Measurements from ENCODE around the gene IQSEC3. TPM values are rescaled to one million over a fixed set of nuclear protein-coding genes. Genes with fewer than 3 reads are reported as not detected.

Gene IQSEC3
- total RNA-seq, 1 donor from 2014 or later = 0.10 TPM

DNA sequence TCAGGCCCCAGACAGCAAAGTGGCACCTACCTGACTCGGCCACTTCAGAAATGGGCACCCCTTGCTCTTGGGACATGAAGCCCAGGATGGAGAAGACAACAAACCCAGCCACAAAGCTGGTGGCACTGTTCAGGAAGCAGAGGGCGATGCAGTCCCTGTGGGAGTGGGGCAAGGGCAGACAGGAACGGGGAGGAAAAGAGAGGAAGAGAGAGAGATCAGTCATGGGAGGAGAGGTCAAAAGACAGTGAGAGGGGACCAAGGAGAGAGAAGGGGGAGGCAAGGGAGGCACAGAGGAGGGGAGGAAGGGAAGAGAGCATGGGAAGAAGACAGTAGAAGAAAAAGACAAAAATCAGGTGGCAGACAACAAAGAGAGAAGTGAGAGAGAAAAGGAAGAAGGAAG lies 130.8 kb downstream of the IQSEC3 start:
- no peak for DNase-seq (ENCODE audit: low read depth)

GRCh38 chr12:197911-198695 lies 131.5 kb downstream of the IQSEC3 start:
- no peak for DNase-seq (ENCODE audit: low read depth)

GRCh38 chr12:198705-199104 lies 132.1 kb downstream of the IQSEC3 start:
- DNase-seq (ENCODE audit: low read depth) = no peak

GRCh38 chr12:201361-201760 lies 134.8 kb downstream of the IQSEC3 start:
- DNase-seq (ENCODE audit: low read depth) = no peak

DNA sequence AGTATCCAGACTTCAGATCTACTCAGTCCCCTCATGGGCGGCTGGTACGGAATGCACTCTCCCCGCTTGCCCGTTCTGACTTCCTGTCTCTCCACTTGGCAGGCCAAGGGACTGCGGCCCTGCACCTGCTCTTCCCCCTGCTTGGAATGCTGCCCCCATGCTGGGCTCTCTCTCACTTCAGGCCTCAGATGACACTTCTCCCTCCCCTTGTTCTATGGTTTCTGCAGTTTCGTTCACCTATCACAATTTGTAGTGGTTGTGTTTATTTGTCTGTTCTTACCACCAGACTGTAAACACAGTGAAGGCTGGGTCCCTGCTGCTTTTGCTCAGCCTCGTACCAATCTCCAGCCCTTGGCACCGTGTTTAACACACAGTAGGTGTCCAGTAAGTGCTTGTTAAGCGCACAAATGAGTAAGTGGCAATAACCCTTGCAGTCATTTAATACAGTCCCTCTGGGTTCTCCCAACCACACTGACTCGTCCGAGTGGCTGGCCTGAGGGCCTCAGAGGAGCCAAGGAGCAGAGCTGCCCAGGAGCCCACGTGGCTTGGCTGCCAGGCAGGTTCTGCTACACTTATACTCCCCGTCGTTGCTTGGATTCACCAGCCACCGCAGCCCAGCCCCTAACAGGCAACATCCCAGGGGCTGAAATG lies 135.6 kb downstream of the IQSEC3 start:
- DNase-seq (ENCODE audit: low read depth) = no peak

- DNase-seq (ENCODE audit: low read depth) = no peak
These were observed 136.5 kb downstream of the IQSEC3 start for GRCh38 chr12:203074-203461.

- DNase-seq (ENCODE audit: low read depth) = no peak
These were observed 137.1 kb downstream of the IQSEC3 start for GRCh38 chr12:203462-204260.

DNA sequence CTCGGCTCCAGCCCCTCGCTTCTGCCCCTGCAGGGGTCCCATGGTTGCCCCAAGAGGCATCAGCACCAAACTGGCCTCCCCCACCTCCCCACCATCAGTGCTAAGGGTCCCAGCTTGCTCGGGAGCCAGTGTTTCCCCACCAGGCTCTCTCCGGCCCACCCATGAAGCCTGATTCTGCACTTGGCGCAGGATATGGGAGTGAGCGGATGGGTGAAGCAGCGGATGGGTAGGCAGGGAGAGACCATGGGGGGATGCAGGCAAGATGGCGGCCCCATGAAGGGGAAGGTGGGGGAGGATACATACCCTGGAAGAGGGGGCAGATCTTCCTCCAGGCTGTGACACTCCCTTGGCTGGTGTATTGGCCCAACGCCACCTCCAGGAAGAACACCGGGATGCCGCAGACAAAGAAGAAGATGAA lies 137.7 kb downstream of the IQSEC3 start:
- no peak for DNase-seq (ENCODE audit: low read depth)

DNA sequence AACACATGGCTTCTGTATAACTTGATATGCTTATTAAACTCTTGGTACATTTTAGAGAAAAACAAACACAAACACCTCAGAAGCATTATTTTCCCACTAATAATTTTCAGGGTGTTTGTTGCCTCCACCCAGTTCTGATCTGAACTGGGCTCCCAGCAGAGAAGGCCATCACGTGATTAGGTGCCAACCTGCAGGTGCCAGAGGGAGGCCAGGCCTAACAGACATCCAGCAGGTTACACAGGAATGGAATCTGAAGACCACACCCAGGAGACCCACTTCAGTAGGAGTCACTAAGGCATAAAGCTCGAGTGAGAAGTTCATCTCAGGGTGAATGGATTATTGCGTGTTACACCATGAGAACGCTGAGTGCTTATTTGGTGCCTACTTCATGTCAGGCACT lies 138.5 kb downstream of the IQSEC3 start:
- DNase-seq (ENCODE audit: low read depth) = no peak

DNA sequence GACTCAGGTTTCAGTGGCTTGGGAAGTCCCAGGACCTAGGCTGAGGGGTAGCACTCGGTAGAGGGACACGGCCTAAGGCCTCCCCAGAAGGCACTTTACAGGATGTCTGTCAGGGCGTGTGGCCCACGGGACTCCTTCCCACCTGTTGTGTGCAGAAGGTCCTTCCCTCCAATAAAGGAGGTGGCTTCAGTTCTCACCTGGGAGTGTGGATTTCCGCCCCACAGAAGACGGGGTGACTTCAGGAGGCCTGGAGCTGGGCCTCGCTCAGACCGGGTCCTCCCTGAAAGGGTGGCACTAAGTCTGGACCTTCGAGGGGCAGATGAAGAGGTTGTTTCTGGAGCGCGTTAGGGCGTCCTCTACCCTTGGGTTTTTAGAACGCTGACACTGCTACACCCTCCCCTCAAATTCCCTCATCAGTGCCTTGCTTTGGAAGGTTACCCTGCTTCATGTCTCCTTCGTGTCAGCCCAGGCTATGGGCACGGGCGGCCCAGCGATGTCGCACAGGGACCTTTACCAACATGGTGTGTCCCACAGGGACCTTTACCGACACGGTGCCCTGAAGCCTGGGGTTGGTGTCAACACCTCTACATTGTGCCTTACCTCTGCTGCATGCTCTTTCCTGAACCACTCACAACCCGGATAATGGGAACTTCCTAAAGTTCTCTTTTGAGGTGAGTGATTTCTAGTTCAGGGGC lies 140.3 kb downstream of the IQSEC3 start:
- DNase-seq (ENCODE audit: low read depth) = no peak

- no peak for DNase-seq (ENCODE audit: low read depth)
These were observed 141.2 kb downstream of the IQSEC3 start for GRCh38 chr12:207804-208203.

DNA sequence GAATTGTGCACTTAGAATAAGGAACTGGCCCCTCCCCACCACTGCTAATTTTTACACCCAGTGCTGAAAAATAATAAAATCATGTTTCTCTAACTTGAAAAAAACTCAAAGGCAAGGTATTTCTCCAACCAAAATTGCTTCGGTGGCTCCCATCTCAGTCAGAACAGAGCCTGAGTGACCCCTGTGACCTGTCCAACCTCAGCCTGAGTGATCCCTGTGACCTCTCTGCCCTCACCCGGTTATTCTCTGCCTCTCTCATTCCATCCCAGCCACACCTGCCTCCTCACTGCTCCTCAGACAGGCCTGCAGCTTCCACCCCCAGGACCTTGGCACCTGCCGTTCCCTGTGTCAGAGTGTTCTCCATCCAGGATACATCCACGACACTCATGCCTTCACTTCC lies 142.2 kb downstream of the IQSEC3 start:
- no peak for DNase-seq (ENCODE audit: low read depth)

- DNase-seq (ENCODE audit: low read depth) = peak; percentile 72
These were observed 142.7 kb downstream of the IQSEC3 start for GRCh38 chr12:209246-209645.

DNA sequence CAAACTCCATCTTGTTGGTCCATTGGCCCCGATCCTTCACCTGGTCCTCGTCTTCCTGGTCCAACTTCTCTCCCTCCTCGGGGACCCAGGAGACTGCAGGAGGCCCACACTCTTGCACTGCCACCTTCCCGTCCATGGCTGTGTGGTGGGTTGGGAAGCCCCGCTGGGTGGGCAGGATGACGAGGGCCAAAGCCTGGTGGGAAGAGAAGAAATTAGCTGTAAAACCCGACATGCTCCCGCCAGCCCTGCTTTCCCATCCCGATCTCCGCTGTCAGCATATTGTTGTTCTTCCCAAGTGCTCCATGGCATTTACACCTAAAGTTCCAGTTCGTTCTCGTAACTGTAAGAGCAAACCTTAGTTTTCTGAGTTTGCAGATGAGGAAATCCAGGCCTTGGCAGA lies 143.3 kb downstream of the IQSEC3 start:
- DNase-seq (ENCODE audit: low read depth) = no peak

DNA sequence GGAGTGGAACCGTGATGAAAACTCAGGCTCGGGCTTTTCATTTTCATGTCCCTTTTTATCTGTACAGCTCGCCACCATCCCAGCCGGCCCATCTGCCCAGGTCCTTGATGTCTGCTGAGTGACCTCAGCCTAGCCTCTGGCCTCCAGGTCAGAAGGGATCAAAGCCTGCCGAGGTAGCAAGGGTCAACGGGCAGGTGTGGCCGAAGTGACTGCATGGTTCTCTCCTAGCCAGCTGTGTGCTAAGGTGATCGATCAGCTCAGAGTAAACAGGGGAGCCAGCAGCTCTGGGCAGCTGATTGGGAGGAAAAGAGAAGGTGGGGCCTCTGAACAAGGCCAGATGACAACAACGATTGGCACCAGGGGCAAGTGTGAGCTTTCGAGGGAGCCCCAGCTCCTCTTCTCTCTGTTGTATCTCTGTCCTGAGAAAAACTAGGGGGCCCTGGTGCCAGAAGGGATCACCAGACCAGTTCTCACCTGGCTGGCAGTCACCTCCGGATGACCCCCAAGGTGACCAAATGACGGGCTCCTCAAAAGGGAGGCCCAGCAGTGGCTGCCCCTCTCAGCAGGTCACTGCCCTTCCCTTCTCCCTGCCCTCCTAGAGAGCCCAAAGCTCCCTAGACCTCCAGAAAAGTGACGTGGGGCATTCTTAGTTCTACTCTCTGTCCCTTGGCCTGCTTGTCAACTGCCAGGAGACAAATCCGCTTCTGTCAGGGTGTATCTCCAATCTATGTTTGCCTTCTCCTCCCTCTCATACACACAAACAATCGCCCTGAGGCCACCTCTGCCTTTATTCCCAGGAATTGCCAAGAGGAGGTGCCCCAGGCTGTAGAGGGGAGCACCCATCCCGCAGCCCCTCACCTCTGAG lies 143.9 kb downstream of the IQSEC3 start:
- DNase-seq (ENCODE audit: low read depth) = no peak

GRCh38 chr12:211142-211465 lies 144.5 kb downstream of the IQSEC3 start:
- DNase-seq (ENCODE audit: low read depth) = peak; percentile 72

DNA sequence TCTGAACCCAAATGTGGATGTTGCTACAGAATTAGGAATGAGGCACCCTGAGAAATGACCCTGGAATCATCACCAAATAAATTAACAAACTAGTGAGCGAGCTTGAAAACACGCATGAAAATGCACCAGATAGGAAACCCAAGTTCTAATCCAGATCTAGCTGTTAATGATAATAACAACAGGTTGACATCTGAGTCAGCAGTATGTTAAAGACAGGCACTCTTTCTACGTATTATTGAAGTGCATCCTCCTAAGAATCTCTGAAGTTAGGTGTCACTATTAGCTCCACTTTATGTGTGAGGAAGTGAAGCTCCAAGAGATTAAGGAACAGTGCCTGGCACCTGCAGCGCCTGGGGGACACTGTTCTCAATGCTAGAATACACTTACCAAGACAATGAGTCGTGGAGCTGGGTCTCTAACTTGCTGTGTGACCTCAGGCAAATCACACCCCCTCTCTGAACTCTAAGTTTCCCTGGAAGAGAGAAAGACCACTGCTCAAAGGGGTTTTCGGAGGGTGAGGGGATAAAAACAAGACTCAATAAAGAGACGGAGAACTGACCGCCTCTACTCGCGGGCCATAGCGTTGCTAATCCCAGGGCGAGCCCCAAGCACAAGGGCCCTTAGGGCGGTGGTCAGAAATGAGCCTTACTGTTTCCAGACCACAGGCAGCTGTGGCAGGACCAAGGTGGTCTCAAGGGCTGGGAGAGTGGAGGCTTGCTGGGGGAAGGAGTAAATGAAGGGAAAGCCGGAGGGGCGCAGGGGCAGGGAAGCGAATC lies 145.3 kb downstream of the IQSEC3 start:
- no peak for DNase-seq (ENCODE audit: low read depth)

DNA sequence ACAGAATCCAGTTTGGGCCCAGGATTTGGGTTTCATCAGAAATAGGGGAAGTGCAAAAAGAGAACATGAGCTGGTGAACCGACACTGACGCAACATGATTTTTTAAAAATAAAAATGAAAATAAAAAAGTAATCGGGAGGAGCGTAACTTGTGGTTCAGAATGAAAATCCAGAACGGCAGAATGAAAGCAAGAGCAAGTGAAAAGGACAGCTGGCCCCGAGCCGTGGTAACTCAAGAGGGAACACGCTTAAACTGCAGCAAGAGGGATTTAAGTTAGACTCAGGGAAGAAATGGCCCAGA lies 145.8 kb downstream of the IQSEC3 start:
- no peak for DNase-seq (ENCODE audit: low read depth)

DNA sequence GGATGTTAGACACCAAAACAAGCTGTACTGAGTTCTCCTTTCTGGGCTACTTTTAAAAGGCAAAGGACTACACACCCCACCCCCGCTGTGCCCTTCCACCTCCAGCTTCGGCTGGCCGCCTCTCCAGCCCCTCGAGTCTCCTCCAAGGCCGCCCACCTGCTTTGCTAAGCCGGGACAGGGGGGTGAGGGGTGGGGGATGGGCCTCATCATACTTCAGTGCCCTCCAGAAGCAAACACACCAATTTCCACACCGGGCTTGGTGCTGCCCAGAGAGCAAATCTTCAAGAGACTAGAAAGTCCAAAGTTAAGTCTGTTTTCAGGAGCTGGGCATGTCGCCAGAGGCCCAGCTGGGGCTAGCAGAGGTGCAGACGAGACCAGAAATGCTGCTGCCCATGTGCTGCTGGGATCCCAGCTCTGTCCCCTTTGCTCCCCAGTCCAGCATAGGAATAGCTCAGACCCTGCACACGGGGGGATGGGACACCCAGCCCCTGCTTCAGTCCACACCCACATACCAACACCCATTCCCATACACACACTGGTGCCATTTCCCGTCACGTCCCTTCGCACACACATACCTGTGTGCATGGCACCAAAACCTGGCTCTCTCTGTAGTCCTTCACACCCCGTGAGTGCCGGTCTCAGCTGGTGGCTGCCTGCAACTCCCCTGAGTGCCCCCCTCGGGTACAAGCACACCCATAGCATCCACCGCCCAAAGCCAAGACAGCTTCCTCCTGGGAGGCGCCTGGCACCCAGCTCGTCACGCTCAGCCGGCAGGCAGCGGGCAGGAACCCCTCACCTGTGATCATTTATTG lies 146.4 kb downstream of the IQSEC3 start:
- DNase-seq (ENCODE audit: low read depth) = peak; percentile 76

DNA sequence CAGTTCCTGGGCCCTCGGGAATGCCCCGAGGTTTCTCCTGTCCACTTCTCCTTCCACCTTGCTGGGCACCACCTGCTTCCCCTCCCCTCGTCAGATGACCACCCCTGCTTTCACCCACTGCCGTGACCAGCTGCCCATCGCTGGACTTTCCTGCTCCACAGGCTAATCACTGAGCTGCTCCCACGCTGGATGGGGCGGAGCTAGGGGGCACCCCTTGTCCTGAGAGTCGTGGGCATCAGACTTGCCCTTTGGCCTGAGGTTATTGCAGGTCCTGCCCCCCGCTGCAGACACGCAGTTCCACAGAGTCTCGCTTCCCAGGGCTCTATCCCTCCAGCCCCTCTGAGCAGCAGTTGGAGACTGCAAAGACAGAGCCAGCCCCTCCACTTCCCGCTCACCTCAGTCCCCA lies 147.0 kb downstream of the IQSEC3 start:
- DNase-seq (ENCODE audit: low read depth) = no peak
